NK-92 treated with Interleukin-12 subunit alpha and Interleukin-12 subunit beta, amount 100 ng/mL, for 24 hours (cell line): ENCODE results near the gene AQP3.
"Not testable (repeated sequence)": the region's sequence is repeated elsewhere in the genome, so short reads cannot be mapped to it uniquely, and the experiment has no call there.

Experiments used
- DNase-seq: peaks from one replicate; lab custom pipeline; 2025; lab: John Stamatoyannopoulos, UW

The AQP3 gene

DNA sequence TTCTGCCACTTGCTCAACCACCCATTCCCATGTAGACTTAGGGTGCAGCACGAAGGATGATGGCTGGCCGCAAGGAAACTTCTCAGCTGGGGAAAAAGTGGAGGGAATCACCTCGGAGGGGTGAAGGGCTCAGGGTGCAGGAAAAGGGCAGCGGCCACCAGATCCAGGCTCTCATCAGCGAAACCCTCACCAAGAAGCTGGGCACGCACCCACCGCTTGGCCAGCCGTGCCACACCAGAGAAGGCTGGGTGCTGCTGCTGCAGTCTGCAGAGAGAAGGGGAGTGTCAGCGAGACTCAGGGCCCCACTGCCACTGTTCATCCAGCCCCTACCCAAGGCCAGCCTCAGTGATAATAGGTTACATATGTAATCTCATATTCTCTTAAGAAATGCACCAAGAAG is 17.7 kb upstream of the AQP3 start:
- DNase-seq = no peak

DNA sequence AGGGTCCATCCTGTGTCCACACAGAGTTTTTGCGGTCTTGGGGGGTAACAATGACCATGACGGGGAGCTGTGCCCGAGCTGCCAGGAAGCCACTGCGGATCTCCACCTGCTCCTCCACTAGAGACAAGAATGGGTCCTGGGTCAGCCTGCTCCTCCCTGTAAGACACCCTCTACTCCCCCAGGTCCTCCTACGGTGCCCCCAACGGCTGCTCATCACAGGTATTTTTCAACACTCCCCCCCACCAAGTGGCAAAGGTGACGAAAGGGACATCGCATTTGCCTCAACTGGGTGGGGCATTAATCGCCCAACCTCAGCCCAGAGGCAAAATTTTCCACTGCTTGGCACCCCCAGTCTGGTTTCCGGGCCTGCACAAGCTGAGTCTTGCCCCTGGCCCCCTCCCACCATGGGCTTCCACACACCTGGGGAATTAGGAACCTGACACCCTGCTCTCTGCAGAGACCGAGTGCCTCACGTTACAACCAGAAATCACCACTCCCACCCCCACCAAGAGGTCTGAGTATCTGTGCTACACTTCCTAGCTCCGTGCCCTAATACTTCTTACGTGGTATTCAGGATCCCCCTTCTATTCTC is 16.7 kb upstream of the AQP3 start:
- no peak for DNase-seq

DNA sequence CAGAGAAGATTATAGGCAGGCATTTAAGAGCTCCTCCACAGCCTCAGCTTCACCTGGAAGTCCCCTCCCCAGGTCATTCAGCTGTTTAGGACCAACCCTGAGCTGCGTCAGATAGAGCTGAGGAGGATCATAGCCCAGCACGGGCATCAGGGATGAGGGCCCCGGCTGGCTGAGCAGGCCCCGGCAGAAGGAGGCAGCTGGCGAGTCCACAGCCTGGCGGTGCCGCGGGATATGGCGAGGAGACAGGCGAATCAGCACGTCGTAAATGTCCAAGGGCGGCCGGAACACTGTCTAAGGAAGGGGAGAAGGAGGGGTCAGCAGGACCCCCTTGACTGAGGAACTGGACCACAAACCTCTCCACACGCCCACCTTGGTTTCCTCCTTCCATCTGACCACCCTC is 15.8 kb upstream of the AQP3 start:
- no peak for DNase-seq

DNA sequence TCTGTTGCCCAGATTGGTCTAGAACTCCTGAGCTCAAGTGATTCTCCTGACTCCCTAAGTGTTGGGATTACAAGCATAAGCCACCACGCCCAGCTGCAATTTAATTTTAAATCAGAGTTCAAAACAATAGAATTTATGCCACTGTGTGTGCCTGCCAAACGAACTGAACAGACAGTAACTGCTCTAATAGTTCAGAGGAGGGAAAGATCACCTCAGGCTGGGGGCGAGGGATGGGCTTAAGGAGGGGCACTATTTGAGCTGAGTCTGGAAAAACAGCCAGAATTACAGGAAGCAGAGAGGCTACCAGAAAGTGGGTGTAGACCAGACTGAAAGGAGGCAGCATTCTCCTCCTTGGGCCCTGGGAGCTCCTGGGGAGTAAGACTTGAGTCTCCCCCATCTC is 14.1 kb upstream of the AQP3 start:
- DNase-seq = no peak

DNA sequence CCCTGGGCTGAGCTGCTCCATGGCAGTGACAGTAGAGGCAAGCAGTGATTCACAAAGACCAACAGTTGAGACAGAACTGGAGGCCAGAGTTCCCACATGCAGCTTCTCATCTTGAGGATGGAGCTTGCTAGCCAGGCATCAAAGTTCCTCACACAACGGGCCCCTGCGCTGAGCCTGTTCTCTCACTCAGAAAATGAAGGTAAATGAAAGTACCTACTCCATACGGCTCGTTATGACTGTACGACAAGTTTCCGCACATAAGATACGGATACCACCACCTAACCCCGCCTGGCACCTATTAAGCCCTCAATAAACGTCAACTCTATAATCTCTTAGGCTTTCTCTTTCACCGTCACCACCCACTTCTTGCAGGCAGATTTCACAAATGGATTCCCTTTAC is 13.5 kb upstream of the AQP3 start:
- no peak for DNase-seq

DNA sequence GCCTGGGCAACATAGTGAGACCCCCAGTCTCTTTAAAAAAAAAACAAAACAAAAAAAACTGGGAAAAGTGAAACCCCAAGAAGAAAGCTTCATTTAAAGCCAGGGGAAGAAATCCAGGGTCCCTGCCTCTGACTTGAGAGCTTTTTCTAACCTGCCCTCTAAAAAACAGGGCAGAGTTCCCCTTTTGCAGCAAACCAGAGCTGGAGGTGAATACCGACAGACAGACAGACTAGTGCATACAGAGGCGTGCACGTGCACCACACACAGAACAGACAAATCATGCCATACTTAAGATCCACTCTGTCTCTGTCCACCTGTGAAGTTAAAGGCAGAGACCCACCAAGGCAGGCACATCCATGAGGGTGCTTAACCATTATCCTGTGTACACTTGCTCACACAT is 11.7 kb upstream of the AQP3 start:
- no peak for DNase-seq

DNA sequence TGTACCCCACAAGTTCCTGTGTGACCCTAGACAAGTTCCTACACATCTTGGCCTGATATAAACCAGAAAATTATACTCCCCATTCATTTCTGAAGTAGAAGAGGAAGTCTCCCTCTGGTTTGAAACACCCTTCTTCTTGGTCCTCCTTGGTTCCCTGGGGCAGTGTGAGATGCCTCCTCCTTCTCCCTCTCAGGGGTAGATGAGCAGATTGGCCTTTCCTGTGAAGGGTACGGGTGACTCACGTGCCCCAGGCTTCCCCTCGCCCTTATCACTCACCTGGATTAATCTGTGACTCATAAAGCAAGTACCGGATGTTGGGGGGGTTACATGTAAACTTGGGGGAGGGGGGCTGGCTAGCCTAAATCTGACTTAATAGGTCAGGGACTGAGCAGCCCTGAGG is 11.1 kb upstream of the AQP3 start:
- DNase-seq = peak; percentile 24

DNA sequence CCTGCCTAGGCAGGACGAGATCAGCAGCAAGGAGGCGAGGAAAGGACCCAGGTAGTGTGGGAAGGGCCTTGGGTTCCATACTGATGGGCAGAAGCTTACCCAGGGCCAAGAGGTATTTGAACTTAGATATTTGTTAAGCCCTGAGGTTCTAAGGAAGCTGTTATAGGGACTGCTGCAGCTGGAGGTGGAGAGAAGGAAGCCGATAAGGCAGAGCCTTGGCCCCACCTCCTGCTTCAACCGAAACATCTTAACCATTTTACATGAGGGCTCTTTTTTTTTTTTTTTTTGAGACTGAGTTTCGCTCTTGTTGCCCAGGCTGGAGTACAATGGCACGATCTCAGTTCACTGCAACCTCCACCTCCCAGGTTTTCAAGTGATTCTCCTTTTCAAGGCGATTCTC is 8.6 kb upstream of the AQP3 start:
- no peak for DNase-seq

DNA sequence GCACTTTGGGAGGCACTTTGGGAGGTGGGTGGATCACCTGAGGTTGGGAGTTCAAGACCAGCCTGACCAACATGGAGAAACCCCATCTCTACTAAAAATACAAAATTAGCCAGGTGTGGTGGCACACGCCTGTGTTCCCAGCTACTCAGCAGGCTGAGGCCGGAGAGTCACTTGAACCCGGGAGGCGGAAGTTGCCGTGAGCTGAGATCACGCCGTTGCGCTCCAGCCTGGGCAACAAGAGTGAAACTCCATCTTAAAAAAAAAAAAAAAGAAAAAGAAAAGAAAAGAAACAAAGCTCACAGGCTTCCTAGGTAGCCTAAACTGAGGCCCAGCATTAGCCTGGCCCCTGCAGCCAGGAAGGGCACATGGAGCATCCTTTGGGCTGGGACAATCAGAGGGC is 8.1 kb upstream of the AQP3 start:
- DNase-seq = not testable (repeated sequence)

DNA sequence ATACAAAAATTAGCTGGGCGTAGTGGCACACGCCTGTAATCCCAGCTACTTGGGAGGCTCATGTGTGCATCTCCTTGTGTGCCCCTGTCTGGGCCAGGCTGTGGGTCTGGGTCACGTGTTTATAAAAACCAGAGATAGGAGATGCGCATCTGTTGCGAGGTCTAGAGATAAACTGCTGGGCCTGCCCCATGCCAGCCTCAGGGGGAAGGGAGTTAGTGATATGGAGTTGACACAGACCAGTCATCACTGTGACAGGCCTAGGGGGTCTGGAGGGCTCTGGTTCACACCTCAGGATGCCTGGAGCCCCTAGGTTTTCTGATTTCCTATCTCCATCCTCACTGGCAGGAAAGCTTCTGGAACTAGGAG is 7.3 kb upstream of the AQP3 start:
- DNase-seq = not testable (repeated sequence)

DNA sequence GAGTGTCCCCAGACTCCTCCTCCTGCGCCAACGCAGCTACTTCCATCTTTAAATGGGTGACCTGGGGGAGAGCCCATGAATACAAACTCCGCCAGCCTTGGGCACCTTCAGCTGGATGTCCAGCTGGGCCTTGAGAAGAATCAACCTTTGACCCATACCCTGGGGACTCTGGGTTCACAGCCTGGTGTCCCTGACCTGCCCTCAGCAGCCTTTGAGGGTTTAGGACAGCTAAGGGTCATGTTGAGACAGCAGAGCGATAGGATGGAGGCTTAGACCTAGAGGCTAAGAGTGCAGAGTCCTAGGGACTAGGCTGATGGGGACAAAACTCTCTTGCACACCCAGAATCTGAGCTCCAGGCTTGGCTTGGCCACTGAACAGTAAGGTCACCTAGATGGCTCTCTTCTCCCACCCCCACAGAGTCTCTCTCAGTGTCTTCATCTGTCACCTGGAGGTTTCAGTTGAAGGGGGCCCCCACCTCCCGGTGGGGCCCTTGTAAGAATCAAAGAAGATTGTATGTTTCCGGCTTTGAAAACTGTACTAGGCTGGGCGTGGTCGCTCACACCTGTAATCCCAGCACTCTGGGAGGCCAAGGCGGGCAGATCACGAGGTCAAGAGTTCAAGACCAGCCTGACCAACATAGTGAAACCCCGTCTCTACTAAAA is 6.7 kb upstream of the AQP3 start:
- DNase-seq = no peak

DNA sequence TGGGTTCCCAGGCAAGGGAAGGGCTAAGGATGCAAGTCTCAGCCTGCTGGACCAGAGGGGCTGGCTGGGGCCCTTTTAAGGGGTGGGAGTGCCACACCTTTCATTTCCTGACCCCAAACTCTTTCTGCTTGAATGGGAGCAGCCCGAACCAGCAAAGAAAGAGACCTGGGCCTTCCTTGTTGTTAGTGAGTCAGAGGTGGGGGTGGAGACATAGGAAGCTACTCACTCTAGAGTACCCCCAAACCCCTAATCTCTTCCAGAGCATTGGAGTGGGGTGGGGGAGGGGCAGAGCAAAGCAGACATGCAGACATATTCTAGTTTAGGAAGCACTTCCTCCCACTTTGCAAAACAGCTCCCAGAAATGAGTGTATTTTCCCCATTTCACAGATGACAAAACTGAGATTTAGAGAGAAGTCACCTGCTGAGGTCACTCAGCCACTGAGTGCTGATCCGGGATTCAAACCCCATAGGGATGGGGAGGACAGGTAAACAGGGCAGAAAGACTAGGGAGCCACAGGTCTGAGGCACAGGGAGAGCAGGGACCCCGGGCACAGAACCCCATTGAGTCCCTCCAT is 6.0 kb upstream of the AQP3 start:
- no peak for DNase-seq

DNA sequence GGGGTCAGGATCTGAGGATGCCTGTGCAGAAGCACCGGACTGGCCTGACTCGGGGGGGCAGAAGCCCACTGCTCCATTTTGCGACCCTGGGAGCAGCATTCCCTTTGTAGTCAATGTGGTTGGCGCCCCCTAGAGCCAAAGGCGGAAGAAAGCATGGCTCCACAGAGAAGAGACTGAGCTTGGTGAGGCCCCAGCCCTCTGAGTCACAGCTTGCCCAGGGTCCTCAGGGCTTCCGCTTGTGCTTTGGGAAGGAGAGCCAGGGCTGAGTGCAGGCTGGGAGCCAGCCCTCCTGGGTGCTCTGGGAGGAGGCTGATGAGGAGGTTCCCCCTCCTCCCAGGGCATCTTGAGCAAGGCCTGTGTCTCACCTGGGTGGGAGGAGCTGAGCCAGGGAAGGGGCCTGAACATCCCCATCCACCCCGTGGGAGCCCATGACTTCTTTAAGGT is 5.5 kb upstream of the AQP3 start:
- DNase-seq = peak; percentile 38

DNA sequence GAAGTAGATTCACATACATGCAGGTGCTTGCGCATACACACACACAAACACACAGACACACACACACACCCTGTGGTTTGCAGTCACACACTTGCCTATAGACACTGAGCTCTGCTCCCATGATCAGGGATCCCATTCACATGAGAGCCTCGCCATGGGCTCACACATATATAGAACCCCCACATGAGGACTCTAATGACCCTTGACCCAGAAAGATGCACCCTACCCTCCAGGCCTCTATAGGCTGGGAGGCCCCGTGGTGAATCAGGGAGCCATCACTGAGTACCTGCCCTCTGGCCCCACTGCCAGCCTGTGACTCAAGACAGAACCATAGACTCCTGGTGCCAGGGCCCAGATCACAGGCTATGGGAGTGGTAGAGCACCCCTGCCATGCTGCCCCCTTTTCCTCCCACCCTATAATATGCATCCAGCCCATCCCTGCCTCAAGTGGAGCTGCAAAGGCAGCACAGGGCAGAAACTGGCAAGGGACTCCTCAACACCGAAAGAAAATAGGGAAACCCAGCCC is 3.3 kb upstream of the AQP3 start:
- DNase-seq = no peak

DNA sequence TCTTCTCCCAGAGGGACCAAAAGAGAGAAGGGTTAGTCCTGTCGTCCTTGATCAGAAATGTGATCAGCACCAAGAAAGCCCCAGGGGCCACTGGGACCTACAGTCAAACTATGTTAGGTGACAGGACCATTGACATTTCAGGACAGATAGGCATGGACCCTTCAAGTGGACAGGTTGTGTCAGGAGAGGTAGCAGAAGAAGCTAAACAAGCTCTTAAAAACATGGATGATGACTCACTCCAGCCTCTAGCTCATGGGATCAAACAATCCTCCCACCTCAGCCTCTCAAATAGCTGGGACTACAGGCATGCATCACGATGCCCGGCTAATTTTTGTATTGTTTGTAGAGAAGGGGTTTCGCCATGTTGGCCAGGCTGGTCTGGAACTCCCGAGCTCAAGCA is 2.3 kb upstream of the AQP3 start:
- no peak for DNase-seq

DNA sequence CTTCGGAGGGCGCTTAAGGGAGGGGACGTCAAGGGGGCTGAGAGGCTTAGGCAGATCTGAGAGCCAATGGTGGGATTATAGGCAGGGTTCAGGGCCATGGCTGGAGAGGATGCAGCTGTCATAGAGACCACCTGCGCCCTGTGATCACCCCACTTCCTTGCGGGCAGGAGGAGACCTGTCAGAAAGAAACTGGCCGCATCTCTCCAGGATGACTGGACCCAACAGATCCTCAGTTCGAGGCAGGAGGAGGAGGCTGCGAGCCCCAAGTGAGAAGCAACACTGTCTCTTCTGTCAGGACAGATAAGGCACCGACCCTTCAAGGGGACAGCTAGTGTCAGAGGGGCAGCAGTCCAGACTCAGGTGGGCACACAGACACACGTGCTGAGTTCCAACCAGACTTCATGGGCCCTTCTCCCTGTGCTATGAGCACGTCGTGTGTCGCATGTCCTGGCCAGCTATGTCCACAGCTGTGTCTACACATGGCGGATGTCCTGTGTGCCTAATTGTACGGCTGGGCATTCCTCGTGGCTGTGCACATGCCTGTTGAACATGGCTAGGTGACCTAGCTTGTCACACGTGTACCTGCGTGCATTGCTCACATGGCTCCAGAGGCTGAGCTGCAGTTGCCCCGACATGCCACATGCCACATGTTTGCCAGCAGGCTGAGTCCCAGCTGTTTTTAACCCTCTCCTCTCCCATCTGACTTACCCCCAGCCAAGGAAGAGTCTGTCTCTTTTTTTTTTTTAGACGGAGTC is 583 bp upstream of the AQP3 start:
- DNase-seq = no peak

DNA sequence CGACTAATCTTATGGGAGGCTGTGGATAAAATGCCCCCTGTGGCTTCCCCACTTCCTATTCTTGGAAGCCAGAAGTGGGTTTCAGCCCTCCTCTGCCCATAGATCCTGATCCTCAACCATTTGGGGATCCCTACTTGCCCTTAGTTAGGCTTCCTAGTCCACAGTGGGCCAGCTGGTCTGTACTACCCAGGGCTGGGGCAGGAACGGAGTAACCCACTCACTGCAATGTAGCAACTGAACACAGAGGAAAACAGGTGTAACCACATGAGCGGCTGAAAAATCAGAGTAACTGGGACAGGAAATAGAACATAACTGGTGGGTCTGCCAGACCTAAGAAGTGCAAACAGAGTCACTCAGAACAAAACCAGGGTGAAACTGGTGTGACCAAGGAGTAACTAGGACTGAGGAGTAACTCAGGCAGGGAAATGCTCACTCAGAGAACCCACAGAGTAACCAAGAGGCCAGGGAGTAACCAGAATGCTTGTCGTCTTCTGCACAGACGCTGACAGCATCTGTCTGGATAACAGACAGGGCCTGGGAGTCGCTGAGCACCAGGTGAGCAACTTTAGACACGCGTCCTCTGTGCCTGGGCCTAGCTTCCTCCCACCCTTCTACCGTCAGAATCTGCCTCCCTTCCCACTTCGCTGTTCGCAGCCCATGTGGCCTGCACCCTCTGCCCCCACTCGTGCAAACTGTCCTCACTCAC is 1.0 kb downstream of the AQP3 start:
- DNase-seq = no peak

DNA sequence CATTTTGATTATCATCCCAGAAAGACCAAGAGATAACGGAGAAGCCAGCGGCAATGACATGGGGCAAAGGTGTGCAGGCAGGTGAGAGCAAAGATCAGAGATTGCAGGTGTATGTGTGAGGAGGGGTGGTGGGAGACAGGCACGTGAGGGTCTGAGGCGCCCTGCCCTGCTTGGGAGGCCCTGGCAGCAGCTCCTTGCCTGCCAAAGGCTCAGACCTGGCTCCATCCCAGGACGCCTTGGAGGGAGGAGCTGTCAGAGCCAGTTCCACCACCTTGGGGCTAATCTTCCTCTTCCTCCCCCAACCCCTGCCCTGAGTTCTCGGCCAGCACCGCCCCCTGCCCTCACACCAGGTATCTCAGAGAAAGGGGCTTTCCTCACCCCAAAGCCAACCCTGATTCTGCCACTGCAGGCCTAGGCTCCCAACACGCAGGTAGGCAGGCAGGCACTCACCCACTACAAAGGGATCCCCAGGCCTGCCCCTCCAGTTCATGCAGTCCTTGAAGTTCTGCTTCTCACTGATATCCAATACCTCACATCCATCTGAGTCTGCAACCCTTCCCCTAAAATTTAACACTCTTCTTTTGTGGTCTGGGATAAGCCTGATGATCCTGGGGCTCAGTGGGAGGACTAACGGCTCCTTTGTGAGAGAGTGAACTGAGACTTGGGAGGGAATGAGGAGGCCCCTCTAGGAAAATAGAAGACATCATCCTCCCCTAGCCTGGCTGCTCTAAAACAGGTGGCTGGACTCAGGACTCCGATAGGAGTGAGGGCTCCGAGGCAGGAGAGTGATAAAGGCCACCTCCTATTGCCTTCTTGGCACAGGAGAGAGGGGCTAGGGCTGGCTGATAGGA is 1.8 kb downstream of the AQP3 start:
- DNase-seq = no peak

DNA sequence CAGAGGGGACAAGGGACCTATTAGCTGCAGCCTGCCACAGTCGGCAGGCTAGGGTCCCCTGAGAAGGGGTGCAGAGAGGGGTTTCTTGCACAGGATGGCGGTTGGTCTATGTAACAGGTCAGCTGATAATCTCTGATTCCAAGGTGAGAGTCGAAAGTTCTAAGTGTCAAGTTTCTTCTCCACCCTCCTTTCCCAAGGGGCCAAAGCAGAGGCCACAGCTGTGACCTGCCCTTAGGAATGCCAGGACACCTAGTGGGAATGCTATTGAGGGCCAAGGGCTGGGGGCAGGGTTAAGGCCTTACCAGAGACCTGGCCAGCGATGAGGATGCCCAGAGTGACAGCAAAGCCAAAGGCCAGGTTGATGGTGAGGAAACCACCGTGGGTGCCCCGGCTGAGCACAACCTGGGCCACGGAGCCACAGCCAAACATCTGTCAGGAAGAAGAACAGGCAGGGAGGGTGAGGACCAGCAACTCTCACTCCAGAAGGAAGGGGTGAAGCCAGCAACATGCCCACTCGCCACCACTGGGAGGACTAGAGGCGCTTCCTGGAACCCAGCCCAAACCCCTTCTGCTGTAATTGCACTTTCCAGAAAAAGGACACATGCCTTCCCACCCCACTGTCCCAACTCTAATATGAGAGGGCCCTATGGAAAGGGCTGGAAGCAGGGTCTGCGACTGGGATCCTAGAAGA is 3.8 kb downstream of the AQP3 start:
- DNase-seq = no peak

DNA sequence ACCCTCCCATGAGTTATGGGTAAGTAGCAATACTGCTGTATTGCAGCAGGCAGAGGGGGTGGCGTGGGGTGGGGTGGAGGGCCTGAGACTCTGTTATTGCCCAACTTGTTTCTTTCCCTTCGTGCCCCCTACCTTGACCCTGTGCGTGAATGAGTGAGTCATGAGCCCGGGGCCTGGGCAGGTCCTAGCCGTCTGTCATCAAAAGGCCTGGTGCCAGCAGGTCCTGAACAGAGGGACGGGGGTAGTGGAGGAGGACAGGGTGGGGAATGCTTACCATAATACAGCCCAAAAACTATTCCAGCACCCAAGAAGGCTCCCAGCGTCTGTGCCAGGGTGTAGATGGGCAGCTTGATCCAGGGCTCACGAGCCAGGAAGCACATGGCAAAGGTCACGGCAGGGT is 4.3 kb downstream of the AQP3 start:
- no peak for DNase-seq

DNA sequence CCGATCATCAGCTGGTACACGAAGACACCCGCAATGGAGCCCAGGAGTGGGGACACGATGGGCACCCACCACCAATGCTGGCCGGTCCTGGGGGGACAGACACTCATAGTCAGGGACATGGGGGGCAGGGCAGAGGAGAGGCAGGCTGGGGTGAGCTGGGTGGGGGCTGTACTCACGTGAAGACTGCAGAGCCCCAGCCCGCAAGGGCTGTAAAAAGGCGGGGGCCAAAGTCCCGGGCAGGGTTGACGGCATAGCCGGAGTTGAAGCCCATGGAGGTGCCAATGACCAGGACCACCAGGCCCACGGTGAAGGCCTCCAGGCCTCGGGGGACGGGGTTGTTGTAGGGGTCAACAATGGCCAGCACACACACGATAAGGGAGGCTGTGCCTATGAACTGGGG is 5.3 kb downstream of the AQP3 start:
- no peak for DNase-seq
